ENCODE measurements around the gene WDR45. TPM values are rescaled to one million over a fixed set of nuclear protein-coding genes. Genes with fewer than 3 reads are reported as not detected.

Gene WDR45
- total and polyA plus RNA-seq, 10 of the 15 experiments (the other 5 are each of a cell fraction or from before 2014, with no cell fraction given): 5.9 to 30.9 (median 20.6) TPM

DNA sequence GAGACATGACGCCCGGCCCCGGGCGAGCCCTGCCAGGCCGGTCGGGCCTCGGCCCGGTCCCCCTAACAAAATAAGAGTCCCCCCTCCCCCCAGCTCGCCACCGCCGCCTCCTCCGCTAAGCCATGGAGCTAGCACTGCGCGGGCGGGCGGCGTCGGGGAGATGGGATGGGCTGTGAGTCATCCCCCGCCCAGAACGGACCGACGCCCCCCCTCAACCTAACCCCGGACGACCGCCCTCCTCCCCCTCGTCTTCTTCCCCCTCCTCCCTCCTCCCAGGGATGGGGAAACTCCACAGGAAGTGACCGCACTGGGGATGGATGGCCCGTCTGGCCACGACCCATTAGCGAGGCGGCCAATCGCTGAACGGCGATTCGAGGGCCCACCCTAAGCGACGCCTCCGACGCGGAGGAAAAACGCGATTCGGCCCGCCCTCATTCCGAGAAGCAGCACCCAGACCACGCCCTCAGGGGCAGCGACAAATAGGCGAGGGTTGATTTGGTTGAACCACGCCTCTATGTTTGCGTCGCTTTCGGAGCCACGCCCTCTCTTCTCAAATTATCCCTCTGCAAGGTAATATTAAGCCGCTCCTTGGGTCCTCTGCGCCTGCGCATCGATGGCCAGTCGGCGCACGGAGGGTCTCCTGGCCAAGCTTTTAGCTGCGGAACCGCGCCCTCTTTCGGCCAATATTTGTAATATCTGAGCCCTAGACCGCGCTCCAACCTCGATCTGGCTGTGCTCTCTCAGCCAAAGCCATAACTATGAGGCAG lies 36.3 kb downstream of the WDR45 start, which contains the start of gene TFE3 (continued):
- TF ChIP-seq, protein P1, sequence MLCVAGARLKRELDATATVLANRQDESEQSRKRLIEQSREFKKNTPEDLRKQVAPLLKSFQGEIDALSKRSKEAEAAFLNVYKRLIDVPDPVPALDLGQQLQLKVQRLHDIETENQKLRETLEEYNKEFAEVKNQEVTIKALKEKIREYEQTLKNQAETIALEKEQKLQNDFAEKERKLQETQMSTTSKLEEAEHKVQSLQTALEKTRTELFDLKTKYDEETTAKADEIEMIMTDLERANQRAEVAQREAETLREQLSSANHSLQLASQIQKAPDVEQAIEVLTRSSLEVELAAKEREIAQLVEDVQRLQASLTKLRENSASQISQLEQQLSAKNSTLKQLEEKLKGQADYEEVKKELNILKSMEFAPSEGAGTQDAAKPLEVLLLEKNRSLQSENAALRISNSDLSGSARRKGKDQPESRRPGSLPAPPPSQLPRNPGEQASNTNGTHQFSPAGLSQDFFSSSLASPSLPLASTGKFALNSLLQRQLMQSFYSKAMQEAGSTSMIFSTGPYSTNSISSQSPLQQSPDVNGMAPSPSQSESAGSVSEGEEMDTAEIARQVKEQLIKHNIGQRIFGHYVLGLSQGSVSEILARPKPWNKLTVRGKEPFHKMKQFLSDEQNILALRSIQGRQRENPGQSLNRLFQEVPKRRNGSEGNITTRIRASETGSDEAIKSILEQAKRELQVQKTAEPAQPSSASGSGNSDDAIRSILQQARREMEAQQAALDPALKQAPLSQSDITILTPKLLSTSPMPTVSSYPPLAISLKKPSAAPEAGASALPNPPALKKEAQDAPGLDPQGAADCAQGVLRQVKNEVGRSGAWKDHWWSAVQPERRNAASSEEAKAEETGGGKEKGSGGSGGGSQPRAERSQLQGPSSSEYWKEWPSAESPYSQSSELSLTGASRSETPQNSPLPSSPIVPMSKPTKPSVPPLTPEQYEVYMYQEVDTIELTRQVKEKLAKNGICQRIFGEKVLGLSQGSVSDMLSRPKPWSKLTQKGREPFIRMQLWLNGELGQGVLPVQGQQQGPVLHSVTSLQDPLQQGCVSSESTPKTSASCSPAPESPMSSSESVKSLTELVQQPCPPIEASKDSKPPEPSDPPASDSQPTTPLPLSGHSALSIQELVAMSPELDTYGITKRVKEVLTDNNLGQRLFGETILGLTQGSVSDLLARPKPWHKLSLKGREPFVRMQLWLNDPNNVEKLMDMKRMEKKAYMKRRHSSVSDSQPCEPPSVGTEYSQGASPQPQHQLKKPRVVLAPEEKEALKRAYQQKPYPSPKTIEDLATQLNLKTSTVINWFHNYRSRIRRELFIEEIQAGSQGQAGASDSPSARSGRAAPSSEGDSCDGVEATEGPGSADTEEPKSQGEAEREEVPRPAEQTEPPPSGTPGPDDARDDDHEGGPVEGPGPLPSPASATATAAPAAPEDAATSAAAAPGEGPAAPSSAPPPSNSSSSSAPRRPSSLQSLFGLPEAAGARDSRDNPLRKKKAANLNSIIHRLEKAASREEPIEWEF (IDR thresholded peaks at IDR 0.05; ENCODE audit: insufficient replicate concordance, low read depth, low read length): no peak
- TF ChIP-seq NR2C2 (IDR thresholded peaks at IDR 0.05; ENCODE audit: borderline replicate concordance, control insufficient read depth, insufficient read length, low read depth) (no peak), GATAD2B (conservative IDR thresholded peaks at IDR 0.05; ENCODE audit: low read depth) (no peak), TARDBP (IDR thresholded peaks at IDR 0.05; ENCODE audit: borderline replicate concordance) (no peak), ESRRA (IDR thresholded peaks at IDR 0.05; ENCODE audit: low read length) (no peak), ETV6 (conservative IDR thresholded peaks at IDR 0.05 in 1 of 2, IDR thresholded peaks at IDR 0.05 in 1 of 2; ENCODE audit: borderline replicate concordance in 1 of 2, low read depth in 1 of 2) (no peak), POLR2AphosphoS2 (IDR thresholded peaks at IDR 0.05; ENCODE audit: low read depth, low read length) (no peak), PKNOX1 (IDR thresholded peaks at IDR 0.05) (peak; percentile 84), MTA2 (IDR thresholded peaks at IDR 0.05; ENCODE audit: low read depth) (no peak), MEF2B (IDR thresholded peaks at IDR 0.05; ENCODE audit: partially characterized antibody, poor library complexity, severe bottlenecking) (no peak), PBX3 (IDR thresholded peaks at IDR 0.05; ENCODE audit: insufficient replicate concordance, low read depth, low read length) (no peak), RCOR1 (conservative IDR thresholded peaks at IDR 0.05; ENCODE audit: low read depth, low read length) (no peak), SMAD1 (IDR thresholded peaks at IDR 0.05; ENCODE audit: low read depth, partially characterized antibody) (no peak)
- TF ChIP-seq, protein P2, sequence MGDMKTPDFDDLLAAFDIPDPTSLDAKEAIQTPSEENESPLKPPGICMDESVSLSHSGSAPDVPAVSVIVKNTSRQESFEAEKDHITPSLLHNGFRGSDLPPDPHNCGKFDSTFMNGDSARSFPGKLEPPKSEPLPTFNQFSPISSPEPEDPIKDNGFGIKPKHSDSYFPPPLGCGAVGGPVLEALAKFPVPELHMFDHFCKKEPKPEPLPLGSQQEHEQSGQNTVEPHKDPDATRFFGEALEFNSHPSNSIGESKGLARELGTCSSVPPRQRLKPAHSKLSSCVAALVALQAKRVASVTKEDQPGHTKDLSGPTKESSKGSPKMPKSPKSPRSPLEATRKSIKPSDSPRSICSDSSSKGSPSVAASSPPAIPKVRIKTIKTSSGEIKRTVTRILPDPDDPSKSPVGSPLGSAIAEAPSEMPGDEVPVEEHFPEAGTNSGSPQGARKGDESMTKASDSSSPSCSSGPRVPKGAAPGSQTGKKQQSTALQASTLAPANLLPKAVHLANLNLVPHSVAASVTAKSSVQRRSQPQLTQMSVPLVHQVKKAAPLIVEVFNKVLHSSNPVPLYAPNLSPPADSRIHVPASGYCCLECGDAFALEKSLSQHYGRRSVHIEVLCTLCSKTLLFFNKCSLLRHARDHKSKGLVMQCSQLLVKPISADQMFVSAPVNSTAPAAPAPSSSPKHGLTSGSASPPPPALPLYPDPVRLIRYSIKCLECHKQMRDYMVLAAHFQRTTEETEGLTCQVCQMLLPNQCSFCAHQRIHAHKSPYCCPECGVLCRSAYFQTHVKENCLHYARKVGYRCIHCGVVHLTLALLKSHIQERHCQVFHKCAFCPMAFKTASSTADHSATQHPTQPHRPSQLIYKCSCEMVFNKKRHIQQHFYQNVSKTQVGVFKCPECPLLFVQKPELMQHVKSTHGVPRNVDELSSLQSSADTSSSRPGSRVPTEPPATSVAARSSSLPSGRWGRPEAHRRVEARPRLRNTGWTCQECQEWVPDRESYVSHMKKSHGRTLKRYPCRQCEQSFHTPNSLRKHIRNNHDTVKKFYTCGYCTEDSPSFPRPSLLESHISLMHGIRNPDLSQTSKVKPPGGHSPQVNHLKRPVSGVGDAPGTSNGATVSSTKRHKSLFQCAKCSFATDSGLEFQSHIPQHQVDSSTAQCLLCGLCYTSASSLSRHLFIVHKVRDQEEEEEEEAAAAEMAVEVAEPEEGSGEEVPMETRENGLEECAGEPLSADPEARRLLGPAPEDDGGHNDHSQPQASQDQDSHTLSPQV (IDR thresholded peaks at IDR 0.05): no peak
- TF ChIP-seq, protein P3, sequence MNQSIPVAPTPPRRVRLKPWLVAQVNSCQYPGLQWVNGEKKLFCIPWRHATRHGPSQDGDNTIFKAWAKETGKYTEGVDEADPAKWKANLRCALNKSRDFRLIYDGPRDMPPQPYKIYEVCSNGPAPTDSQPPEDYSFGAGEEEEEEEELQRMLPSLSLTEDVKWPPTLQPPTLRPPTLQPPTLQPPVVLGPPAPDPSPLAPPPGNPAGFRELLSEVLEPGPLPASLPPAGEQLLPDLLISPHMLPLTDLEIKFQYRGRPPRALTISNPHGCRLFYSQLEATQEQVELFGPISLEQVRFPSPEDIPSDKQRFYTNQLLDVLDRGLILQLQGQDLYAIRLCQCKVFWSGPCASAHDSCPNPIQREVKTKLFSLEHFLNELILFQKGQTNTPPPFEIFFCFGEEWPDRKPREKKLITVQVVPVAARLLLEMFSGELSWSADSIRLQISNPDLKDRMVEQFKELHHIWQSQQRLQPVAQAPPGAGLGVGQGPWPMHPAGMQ (IDR thresholded peaks at IDR 0.05; ENCODE audit: borderline replicate concordance): no peak

All from GM12878 (cell line).